ENCODE data around the gene ATRN. TPM values are rescaled to one million over a fixed set of nuclear protein-coding genes. Genes with fewer than 3 reads are reported as not detected.

ATRN gene
- total and polyA plus RNA-seq, 2 experiments from 2014 or later: 13.6 to 26.8 TPM

- Histone ChIP-seq H3K4me3 (no peak overlapping the region), H3K27me3 (no peaks in the 10 kb centered on the region), H3K9me3 (ENCODE audit: low read depth) (no peaks in the 10 kb centered on the region), H3K36me3 (peaks cover 14% of the 10 kb centered on the region), H3K27ac (no peak overlapping the region), H3K4me1 (ENCODE audit: low read depth) (peaks cover 3% of the 10 kb centered on the region)
- no peak for TF ChIP-seq CTCF (IDR thresholded peaks at IDR 0.05; ENCODE audit: low read depth, low read length)
- no peak for DNase-seq (ENCODE audit: low read depth in 1 of 2, low spot score in 1 of 2)
Measured at GRCh38 chr20:3648951-3649350, 178.1 kb downstream of the ATRN start.

GRCh38 chr20:3651204-3651962 is 180.6 kb downstream of the ATRN start:
- peaks cover 6% of the 10 kb centered on the region for H3K4me1 ChIP-seq (ENCODE audit: low read depth)
- no peak overlapping the region for H3K4me3 ChIP-seq
- H3K9me3 ChIP-seq (ENCODE audit: low read depth): no peaks in the 10 kb centered on the region
- TF ChIP-seq CTCF (IDR thresholded peaks at IDR 0.05; ENCODE audit: low read depth, low read length): no peak
- H3K36me3 ChIP-seq: peaks cover 6% of the 10 kb centered on the region
- H3K27ac ChIP-seq: no peak overlapping the region
- no peaks in the 10 kb centered on the region for H3K27me3 ChIP-seq
- DNase-seq (ENCODE audit: low read depth in 1 of 2, low spot score in 1 of 2): no peak

- H3K4me1 ChIP-seq (ENCODE audit: low read depth): peaks cover 6% of the 10 kb centered on the region
- TF ChIP-seq CTCF (IDR thresholded peaks at IDR 0.05; ENCODE audit: low read depth, low read length): no peak
- no peak overlapping the region for H3K27ac ChIP-seq
- H3K9me3 ChIP-seq (ENCODE audit: low read depth): no peaks in the 10 kb centered on the region
- H3K27me3 ChIP-seq: no peaks in the 10 kb centered on the region
- H3K4me3 ChIP-seq: no peak overlapping the region
- peaks cover 6% of the 10 kb centered on the region for H3K36me3 ChIP-seq
- DNase-seq (ENCODE audit: low read depth in 1 of 2, low spot score in 1 of 2): no peak
Measured at GRCh38 chr20:3652221-3652620, 181.4 kb downstream of the ATRN start.

GRCh38 chr20:3652676-3653596 is 182.1 kb downstream of the ATRN start:
- H3K27ac ChIP-seq: no peak overlapping the region
- H3K27me3 ChIP-seq: no peaks in the 10 kb centered on the region
- peaks cover 6% of the 10 kb centered on the region for H3K36me3 ChIP-seq
- peaks cover 6% of the 10 kb centered on the region for H3K4me1 ChIP-seq (ENCODE audit: low read depth)
- H3K9me3 ChIP-seq (ENCODE audit: low read depth): no peaks in the 10 kb centered on the region
- TF ChIP-seq CTCF (IDR thresholded peaks at IDR 0.05; ENCODE audit: low read depth, low read length): no peak
- DNase-seq (ENCODE audit: low read depth in 1 of 2, low spot score in 1 of 2): no peak
- no peak overlapping the region for H3K4me3 ChIP-seq

- Histone ChIP-seq H3K9me3 (ENCODE audit: low read depth) (no peaks in the 10 kb centered on the region), H3K4me1 (ENCODE audit: low read depth) (peaks cover 6% of the 10 kb centered on the region), H3K27me3 (peaks cover under 1% of the 10 kb centered on the region), H3K4me3 (no peak overlapping the region), H3K27ac (no peak overlapping the region), H3K36me3 (peaks cover 5% of the 10 kb centered on the region)
- no peak for DNase-seq (ENCODE audit: low read depth in 1 of 2, low spot score in 1 of 2)
- TF ChIP-seq CTCF (IDR thresholded peaks at IDR 0.05; ENCODE audit: low read depth, low read length): no peak
Measured at GRCh38 chr20:3653921-3654320, 183.1 kb downstream of the ATRN start.
